GM12875 (cell line): Measurements from ENCODE around the gene IFFO2.

ENCODE experiments used
- H3K4me3 ChIP-seq: one replicate; pipeline ENCODE4 v1.5.1; 2011; ENCODE audit warnings: low read depth, low read length, control low read depth
- TF ChIP-seq, protein P1 (sequence below): IDR thresholded peaks from 2 replicates; pipeline ENCODE4 v1.5.1; 2011; ENCODE audit warnings: low read depth, mild to moderate bottlenecking, control low read depth, inconsistent platforms, low read length, moderate library complexity, borderline replicate concordance; ENCODE audit not compliant: insufficient read depth

The IFFO2 gene

DNA sequence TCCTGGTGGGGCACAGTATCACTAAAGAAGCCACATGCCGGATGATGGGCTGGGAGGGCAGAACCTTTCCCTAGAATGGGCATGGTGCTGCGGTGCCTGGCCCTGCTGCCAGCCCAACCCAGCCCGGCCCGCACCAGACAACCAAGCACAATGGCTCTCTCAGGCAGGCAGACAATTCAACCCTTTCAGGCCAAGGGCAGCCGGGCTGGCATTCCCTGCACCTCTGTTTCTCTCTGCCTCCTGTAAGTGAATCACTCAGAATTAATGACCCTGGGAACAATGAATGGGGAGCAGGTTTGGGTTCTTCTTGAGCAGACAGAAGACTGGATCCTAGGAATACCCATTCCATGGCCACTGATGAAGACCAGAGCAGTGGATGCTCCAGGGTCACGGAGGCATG, 41.0 kb upstream of the IFFO2 start:
- TF ChIP-seq, protein P1, sequence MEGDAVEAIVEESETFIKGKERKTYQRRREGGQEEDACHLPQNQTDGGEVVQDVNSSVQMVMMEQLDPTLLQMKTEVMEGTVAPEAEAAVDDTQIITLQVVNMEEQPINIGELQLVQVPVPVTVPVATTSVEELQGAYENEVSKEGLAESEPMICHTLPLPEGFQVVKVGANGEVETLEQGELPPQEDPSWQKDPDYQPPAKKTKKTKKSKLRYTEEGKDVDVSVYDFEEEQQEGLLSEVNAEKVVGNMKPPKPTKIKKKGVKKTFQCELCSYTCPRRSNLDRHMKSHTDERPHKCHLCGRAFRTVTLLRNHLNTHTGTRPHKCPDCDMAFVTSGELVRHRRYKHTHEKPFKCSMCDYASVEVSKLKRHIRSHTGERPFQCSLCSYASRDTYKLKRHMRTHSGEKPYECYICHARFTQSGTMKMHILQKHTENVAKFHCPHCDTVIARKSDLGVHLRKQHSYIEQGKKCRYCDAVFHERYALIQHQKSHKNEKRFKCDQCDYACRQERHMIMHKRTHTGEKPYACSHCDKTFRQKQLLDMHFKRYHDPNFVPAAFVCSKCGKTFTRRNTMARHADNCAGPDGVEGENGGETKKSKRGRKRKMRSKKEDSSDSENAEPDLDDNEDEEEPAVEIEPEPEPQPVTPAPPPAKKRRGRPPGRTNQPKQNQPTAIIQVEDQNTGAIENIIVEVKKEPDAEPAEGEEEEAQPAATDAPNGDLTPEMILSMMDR = no peak
- H3K4me3 ChIP-seq = no peak overlapping the region

DNA sequence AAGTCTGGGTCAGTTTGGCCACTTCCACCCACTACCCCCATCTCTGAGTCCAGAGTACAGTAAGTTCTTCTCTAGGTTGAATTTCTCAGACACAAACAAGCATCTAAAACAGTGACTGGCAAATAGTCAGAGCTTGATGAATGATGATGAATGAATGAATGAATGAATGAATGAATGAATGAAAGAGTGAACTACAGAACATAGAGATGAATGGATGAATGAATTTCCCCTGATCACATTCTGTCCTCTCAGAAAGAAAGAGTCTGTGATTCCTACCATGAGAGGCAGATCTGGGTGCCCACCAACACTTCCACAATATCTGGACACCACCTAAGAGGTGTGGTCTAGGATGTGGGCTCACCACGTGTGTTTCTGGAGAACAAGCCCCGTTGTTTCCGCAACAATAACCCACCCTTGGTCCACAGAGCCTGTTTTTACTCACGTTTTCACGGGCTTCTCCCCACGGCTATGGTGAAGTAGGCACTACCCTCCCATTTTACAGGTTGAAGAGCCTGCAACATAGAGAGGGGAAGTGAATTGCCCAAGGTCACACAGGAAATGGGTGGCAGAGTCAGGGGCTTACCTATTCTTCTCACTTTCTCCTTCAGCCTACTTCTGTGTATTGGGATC, 40.2 kb upstream of the IFFO2 start:
- TF ChIP-seq, protein P1 = no peak
- H3K4me3 ChIP-seq = no peak overlapping the region

DNA sequence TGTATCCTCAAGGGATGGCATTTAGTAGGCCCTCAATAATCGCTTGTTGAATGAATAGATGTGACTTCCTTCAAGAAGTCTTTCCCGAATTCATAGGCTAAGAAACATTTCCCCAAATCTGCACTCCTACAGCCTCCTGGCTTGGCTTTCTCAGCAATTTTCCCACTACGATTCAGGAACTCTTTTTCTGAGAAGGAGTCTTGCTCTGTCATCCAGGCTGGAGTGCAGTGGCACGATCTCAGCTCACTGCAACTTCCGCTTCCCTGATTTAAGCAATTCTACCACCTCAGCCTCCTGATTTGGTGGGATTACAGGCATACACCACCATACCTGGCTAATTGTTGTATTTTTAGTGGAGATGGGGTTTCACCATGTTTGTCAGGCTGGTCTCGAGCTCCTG, 37.9 kb upstream of the IFFO2 start:
- TF ChIP-seq, protein P1 = no peak
- no peak overlapping the region for H3K4me3 ChIP-seq

DNA sequence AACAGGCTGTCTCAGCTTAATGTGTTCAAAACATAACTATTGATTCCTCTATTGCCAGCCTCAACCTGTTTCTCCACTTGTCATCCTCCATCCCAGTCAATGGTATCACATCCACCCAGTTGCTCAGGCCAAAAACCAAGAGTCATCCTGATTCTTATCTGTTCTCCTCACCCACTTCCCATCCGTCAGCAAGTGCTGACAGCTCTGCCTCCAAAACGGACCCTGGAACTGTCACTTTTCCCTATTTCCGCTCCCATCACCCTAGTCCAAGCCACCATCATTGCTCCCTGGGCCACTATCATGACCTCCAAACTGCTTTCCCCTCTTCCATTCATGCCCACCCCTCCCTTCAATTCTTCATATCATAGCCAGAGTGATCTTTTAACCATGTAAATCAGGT, 36.2 kb upstream of the IFFO2 start:
- H3K4me3 ChIP-seq = no peak overlapping the region
- TF ChIP-seq, protein P1 = no peak

DNA sequence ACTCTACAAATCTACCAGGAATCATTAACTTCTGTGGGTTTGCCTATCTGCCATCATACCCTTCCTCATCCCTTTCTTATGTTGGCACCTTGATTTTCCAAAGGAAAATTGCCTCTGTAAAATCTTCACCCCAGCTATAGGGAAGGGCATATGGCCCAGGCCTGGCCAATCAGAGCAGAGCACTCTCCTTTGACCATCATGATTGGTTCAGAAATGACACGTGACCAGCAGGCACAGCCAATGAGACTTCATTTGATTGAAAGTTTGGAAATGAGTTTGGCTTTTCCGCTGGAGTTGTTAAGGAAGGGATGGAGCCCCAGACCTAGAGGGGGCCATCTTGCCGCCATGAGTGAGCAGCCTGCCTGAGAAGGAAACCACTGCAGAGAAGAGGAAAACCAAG, 35.1 kb upstream of the IFFO2 start:
- TF ChIP-seq, protein P1 = no peak

DNA sequence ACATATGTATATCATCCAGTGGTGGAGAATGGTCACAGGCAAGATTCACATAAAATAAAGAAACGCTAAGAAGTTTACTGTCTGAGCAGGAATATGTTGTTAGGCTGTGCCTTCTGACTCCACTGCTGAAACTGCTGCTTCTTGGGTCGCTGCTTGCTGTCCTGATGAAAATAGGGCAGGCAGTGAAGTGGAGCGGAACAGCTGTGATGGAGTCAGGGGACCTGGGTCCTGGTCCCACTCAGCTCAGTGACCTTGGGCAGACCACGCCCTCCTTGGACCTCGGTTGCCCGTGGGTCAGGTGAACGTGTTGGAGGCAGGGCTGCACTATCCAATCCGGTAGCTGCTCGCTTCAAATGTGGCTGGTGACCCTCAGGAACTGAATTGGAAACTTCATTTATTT, 33.4 kb upstream of the IFFO2 start:
- TF ChIP-seq, protein P1 = no peak
- no peak overlapping the region for H3K4me3 ChIP-seq

More for the DNA sequence above, 35.1 kb upstream of the IFFO2 start:
- no peak overlapping the region for H3K4me3 ChIP-seq

DNA sequence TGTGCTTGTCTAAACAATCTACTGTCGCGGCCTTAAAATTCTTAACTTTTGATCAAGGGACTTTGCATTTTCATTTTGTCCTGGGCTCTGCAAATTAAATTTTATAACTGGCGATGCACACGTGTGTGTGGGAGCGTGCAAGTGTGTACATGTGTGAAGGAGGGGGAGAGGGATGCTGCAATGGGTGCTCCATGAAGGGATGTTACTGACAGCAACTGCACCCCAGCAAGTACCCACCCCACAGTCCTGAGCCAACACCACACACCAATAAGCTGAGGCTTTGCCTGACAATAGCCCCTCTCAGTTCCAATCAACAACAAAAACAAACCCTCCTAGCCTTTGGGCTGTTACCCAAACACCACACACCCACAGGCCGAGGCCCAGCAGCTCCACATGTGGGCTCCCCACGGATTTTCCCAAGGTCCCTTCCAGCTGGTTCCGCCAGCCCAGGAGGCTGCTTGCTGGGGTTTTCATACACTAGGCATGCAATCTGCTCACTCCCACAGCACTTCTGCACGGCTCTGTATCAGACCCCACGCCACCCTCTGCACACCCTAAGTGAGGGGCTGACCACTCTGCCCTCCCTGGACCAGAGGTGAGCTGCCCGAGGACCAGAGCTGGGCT, 32.8 kb upstream of the IFFO2 start:
- H3K4me3 ChIP-seq = no peak overlapping the region
- TF ChIP-seq, protein P1 = no peak
